GM21528 (cell line): ENCODE results near the gene GNB3.

Experiments used
- ATAC-seq: cut with Tn5 transposase; IDR thresholded peaks from one replicate; pipeline ENCODE4 v1.9.1; 2021; ENCODE audit warnings: mild to moderate bottlenecking, moderate library complexity; ENCODE audit not compliant: unreplicated experiment, low FRiP score

The GNB3 gene

DNA sequence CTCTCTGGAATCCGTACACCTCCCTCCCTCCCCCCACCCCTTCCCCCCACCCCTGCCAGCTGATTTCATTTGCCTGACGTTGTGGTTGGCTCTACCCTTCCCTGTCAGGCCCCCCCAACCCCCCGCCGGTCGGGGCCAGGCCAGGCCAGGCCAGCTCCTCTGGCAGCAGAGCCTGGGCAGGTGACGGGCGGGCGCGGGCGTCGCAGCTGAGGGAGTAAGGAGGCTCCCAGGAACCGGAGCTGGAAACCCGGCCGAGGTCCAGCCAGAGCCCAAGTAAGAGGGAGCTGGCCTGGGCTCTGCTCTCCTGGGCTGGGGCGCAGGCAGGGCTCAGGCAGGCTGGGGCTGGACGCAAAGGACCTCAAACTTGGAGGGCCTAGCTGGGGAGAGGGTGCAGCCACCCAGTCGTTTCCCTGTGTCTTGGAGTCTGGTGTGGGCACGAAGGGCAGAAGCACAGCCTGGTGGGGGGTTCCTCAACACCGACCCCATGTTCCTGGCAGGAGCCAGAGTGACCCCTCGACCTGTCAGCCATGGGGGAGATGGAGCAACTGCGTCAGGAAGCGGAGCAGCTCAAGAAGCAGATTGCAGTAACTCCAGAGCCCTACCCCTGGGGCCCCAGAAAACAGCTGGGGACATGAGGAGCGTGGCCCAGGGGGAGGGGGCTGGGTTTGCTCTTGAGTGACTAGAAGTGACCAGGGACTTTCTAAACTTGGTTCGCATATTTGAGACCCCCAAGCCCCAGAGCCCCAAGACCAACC is at the start of gene GNB3:
GNB3 (plus strand) TSS at position 165 of the 755 bp plus-strand sequence; CDS start at position 528, 363 bp downstream.
- ATAC-seq, result no peak

- no peak for ATAC-seq
These were observed 48.7 kb upstream of the GNB3 start for GRCh38 chr12:6791931-6792520.

GRCh38 chr12:6792522-6793201 is 48.1 kb upstream of the GNB3 start:
- ATAC-seq, result no peak

- no peak for ATAC-seq
These were observed 45.6 kb upstream of the GNB3 start for GRCh38 chr12:6795088-6795487.

DNA sequence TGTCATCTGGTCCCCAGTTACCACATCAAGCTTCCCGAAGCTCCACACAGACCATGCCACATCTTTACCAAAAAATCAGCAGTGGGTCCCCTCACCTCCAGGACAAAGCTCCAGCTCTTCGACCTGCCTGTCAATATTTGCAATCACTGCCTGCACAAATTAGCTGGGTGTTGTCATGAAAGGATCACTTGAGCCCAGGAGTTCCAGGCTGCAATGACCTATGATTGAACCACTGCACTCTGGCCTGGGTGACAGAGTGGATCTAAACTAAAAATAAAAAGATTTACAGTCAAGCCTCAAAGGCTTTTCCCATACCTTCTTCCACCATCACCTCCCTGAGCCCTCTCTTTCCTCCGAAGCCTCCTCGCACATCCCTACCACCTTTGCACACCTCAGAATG is 44.1 kb upstream of the GNB3 start:
- ATAC-seq, result no peak

- ATAC-seq, result no peak
These were observed 41.6 kb upstream of the GNB3 start for GRCh38 chr12:6799147-6799546.

DNA sequence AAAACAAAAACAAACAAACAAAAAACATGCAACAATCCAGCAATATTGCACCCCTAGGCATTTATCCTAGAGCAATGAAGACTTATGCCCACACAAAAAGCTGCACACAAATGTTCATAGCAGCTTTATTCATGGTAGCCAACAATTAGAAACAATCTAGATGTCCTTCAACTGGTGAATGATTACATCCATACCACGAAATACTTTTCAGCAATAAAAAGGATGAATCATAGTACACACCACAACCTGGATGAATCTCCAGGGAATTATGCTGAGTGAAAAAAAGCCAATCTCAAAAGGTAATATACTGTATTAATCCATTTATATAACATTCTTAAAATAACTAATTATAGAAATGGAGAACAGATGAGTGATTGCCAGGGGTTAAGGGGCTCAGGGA is 33.6 kb upstream of the GNB3 start:
- ATAC-seq, result no peak

- ATAC-seq, result no peak
These were observed 31.7 kb upstream of the GNB3 start for GRCh38 chr12:6809056-6809455.

DNA sequence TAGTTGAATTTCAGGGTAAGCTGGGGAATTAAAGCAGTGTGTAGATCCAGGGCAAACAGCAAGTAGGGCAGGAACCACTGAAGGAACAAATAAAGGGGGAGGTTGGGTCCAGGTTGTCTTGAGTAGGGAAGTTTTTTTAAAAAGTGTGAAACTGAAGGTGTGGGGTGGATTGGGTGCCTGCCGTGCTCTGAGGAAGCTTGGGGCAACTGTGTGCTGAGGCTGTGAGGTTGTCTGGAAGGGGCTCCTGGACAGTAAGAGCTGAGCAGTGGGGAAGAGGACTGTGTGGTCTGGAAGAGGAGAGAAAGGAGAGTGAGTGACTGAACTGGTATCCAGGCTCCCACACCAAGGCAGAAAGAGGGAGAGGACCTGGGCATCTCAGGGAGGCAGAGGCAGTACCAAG is 30.0 kb upstream of the GNB3 start:
- ATAC-seq, result no peak

DNA sequence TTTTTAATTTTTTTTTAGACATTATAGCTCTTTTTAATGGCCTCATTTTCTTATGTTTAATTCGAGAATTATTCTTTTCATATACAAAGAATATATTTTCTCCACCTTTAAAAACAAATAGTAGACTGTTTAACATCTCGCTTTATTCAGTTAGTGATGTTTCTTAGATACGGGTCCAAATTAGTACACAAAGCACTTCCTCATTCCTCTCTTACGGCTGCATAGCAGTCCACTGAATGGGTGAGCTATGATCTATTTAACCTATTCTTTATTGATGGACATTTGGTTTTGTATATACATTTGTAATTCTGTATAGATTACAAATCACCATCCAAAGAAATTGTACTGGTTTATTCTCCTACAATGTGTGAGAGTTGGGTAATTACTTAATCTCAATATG is 27.4 kb upstream of the GNB3 start:
- ATAC-seq, result no peak

DNA sequence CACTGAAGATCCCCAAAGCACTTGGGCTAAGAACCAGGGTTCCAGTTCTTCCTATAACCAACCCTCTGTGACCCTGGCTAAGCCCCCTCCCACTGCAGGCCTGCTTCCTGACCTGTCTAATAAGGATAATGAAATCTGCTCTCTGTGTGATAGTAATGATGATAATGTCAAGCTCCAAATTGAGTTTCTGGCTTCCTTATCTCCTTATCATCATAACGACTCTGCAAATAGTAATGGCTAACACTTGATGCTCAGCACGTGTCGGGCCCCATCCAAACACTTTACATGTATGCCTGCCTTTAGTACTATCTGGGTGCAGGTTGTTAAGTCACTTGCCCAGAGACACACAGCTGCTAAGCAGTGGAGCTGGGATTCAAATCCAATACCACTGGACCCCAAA is 24.1 kb upstream of the GNB3 start:
- no peak for ATAC-seq

GRCh38 chr12:6817098-6817497 is 23.6 kb upstream of the GNB3 start:
- no peak for ATAC-seq

- ATAC-seq, result no peak
These were observed 23.0 kb upstream of the GNB3 start for GRCh38 chr12:6817662-6818157.

- ATAC-seq, result no peak
These were observed 22.5 kb upstream of the GNB3 start for GRCh38 chr12:6818222-6818621.

DNA sequence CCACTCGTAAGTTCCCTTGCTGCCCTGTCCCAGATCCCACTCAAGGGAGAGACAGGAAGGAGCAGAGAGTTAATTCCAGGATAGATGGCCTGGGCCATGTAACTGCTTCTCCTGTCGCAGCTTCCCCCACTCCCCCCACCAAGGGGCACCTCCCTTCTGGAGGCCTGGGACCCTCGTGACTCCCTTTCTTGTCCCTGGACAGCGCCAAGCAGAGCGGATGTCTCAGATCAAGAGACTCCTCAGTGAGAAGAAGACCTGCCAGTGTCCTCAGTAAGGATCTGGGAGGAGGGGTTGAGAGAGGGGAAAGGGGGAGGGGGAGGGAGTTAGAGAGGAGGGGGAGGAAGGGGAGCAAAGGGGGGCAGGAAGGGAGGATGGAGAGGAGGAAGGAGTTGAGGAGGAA is 22.1 kb upstream of the GNB3 start:
- ATAC-seq, result no peak

DNA sequence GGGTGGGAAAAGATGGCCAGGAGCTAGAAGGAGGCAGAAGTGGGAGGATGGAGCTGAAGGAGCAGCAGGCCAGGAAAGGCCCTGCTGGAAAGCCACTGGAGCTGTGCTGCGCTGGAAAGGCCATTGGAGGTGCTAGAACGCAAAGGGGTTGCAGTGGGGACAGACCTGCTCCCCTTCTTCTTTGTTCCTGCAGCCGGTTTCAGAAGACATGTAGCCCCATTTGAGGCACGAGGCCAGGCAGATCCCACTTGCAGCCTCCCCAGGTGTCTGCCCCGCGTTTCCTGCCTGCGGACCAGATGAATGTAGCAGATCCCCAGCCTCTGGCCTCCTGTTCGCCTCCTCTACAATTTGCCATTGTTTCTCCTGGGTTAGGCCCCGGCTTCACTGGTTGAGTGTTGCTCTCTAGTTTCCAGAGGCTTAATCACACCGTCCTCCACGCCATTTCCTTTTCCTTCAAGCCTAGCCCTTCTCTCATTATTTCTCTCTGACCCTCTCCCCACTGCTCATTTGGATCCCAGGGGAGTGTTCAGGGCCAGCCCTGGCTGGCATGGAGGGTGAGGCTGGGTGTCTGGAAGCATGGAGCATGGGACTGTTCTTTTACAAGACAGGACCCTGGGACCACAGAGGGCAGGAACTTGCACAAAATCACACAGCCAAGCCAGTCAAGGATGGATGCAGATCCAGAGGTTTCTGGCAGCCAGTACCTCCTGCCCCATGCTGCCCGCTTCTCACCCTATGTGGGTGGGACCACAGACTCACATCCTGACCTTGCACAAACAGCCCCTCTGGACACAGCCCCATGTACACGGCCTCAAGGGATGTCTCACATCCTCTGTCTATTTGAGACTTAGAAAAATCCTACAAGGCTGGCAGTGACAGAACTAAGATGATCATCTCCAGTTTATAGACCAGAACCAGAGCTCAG is 21.4 kb upstream of the GNB3 start:
- ATAC-seq, result no peak

GRCh38 chr12:6820166-6820565 is 20.6 kb upstream of the GNB3 start:
- ATAC-seq, result no peak

- no peak for ATAC-seq
These were observed 18.9 kb upstream of the GNB3 start, which contains the start of gene GPR162 for GRCh38 chr12:6821591-6822425. Gene GPR162 (plus strand): TSS chr12:6821821. CDS start chr12:6823899, 2,078 bp downstream.

- ATAC-seq, result no peak
These were observed 18.1 kb upstream of the GNB3 start for GRCh38 chr12:6822426-6823135.
